Measurements from ENCODE around the gene CDK5RAP2. TPM values are rescaled to one million over a fixed set of nuclear protein-coding genes. Genes with fewer than 3 reads are reported as not detected.
"Not testable (repeated sequence)": the region's sequence is repeated elsewhere in the genome, so short reads cannot be mapped to it uniquely, and the experiment has no call there.

Gene CDK5RAP2
- total RNA-seq, 2 experiments from 2014 or later: 75.3 to 75.9 TPM

GRCh38 chr9:120536949-120537640, 42.9 kb downstream of the CDK5RAP2 start:
- Mint-ChIP-seq H3K4me1 (ENCODE audit: low read depth) (no peaks in the 10 kb centered on the region), H3K4me3 (no peak overlapping the region), H3K27me3 (no peaks in the 10 kb centered on the region), H3K27ac (no peak overlapping the region), H3K9me3 (no peaks in the 10 kb centered on the region), H3K36me3 (peaks cover 63% of the 10 kb centered on the region)
- ChIA-PET CTCF (interaction anchor here (1.0 kb wide), 1 partner anchor 60 kb away, joined by 3 read pairs; no protein-coding TSS in a partner anchor), POLR2A (no interaction called here)
- intact Hi-C loops (cut with micrococcal nuclease): no loop called here
- DNase-seq: no peak

GRCh38 chr9:120536094-120536493, 43.9 kb downstream of the CDK5RAP2 start:
- Mint-ChIP-seq H3K27me3 (no peaks in the 10 kb centered on the region), H3K9me3 (no peaks in the 10 kb centered on the region), H3K27ac (no peak overlapping the region), H3K4me1 (ENCODE audit: low read depth) (no peaks in the 10 kb centered on the region), H3K36me3 (peaks cover 63% of the 10 kb centered on the region), H3K4me3 (no peak overlapping the region)
- ChIA-PET CTCF (no interaction called here), POLR2A (no interaction called here)
- DNase-seq: no peak
- intact Hi-C loops (cut with micrococcal nuclease): no loop called here

- Mint-ChIP-seq H3K9me3 (no peaks in the 10 kb centered on the region), H3K27ac (no peak overlapping the region), H3K4me1 (ENCODE audit: low read depth) (no peaks in the 10 kb centered on the region), H3K36me3 (peaks cover 65% of the 10 kb centered on the region), H3K4me3 (no peak overlapping the region), H3K27me3 (no peaks in the 10 kb centered on the region)
- intact Hi-C loops (cut with micrococcal nuclease): no loop called here
- DNase-seq: no peak
- POLR2A ChIA-PET: no interaction called here
- CTCF ChIA-PET: no interaction called here
These were observed 45.7 kb downstream of the CDK5RAP2 start for GRCh38 chr9:120534266-120534665.

- Mint-ChIP-seq H3K4me1 (ENCODE audit: low read depth) (no peaks in the 10 kb centered on the region), H3K9me3 (no peaks in the 10 kb centered on the region), H3K36me3 (peaks cover 73% of the 10 kb centered on the region), H3K27ac (no peak overlapping the region), H3K4me3 (no peak overlapping the region), H3K27me3 (no peaks in the 10 kb centered on the region)
- intact Hi-C loops (cut with micrococcal nuclease): no loop called here
- ChIA-PET POLR2A (no interaction called here), CTCF (no interaction called here)
- DNase-seq: no peak
These were observed 47.1 kb downstream of the CDK5RAP2 start for GRCh38 chr9:120532891-120533290.

GRCh38 chr9:120532475-120532874, 47.5 kb downstream of the CDK5RAP2 start:
- Mint-ChIP-seq H3K9me3 (no peaks in the 10 kb centered on the region), H3K36me3 (peaks cover 76% of the 10 kb centered on the region), H3K27me3 (no peaks in the 10 kb centered on the region), H3K4me3 (no peak overlapping the region), H3K27ac (no peak overlapping the region), H3K4me1 (ENCODE audit: low read depth) (no peaks in the 10 kb centered on the region)
- no peak for DNase-seq
- CTCF ChIA-PET: no interaction called here
- intact Hi-C loops (cut with micrococcal nuclease): no loop called here
- POLR2A ChIA-PET: no interaction called here

- DNase-seq: no peak
- intact Hi-C loops (cut with micrococcal nuclease): no loop called here
- ChIA-PET CTCF (interaction anchor here (0.6 to 1.2 kb wide), 3 partner anchors 26 to 66 kb away, joined by 3 to 4 read pairs (median 4); no protein-coding TSS in a partner anchor), POLR2A (interaction anchor here (0.6 kb wide), 1 partner anchor 27 kb away, joined by 3 read pairs; no protein-coding TSS in a partner anchor)
- no peak overlapping the region for H3K27ac Mint-ChIP-seq
- no peaks in the 10 kb centered on the region for H3K4me1 Mint-ChIP-seq (ENCODE audit: low read depth)
- peaks cover 78% of the 10 kb centered on the region for H3K36me3 Mint-ChIP-seq
- no peaks in the 10 kb centered on the region for H3K9me3 Mint-ChIP-seq
- H3K4me3 Mint-ChIP-seq: no peak overlapping the region
- H3K27me3 Mint-ChIP-seq: no peaks in the 10 kb centered on the region
These were observed 48.2 kb downstream of the CDK5RAP2 start for GRCh38 chr9:120531683-120532300.

- H3K36me3 Mint-ChIP-seq: peaks cover 79% of the 10 kb centered on the region
- H3K4me3 Mint-ChIP-seq; H3K27ac Mint-ChIP-seq; DNase-seq; intact Hi-C loops (cut with micrococcal nuclease); POLR2A ChIA-PET; H3K4me1 Mint-ChIP-seq (ENCODE audit: low read depth); H3K9me3 Mint-ChIP-seq; H3K27me3 Mint-ChIP-seq: not testable (repeated sequence)
- CTCF ChIA-PET: interaction anchor here (1.2 kb wide), 1 partner anchor 53 kb away, joined by 4 read pairs; no protein-coding TSS in a partner anchor
These were observed 49.6 kb downstream of the CDK5RAP2 start for GRCh38 chr9:120530220-120530832.

GRCh38 chr9:120528829-120529228, 51.1 kb downstream of the CDK5RAP2 start:
- intact Hi-C loops (cut with micrococcal nuclease): no loop called here
- ChIA-PET POLR2A (no interaction called here), CTCF (no interaction called here)
- DNase-seq: no peak
- Mint-ChIP-seq H3K36me3 (peaks cover 76% of the 10 kb centered on the region), H3K4me1 (ENCODE audit: low read depth) (no peaks in the 10 kb centered on the region), H3K9me3 (no peaks in the 10 kb centered on the region), H3K4me3 (no peak overlapping the region), H3K27ac (no peak overlapping the region), H3K27me3 (no peaks in the 10 kb centered on the region)

GRCh38 chr9:120528327-120528726, 51.6 kb downstream of the CDK5RAP2 start:
- Mint-ChIP-seq H3K27me3 (no peaks in the 10 kb centered on the region), H3K9me3 (no peaks in the 10 kb centered on the region), H3K4me1 (ENCODE audit: low read depth) (no peaks in the 10 kb centered on the region), H3K4me3 (no peak overlapping the region), H3K36me3 (peaks cover 78% of the 10 kb centered on the region), H3K27ac (no peak overlapping the region)
- intact Hi-C loops (cut with micrococcal nuclease): no loop called here
- DNase-seq: no peak
- POLR2A ChIA-PET: no interaction called here
- CTCF ChIA-PET: no interaction called here

- intact Hi-C loops (cut with micrococcal nuclease): no loop called here
- Mint-ChIP-seq H3K4me1 (ENCODE audit: low read depth) (no peaks in the 10 kb centered on the region), H3K27ac (no peak overlapping the region), H3K4me3 (no peak overlapping the region), H3K9me3 (no peaks in the 10 kb centered on the region), H3K36me3 (peaks cover 73% of the 10 kb centered on the region), H3K27me3 (no peaks in the 10 kb centered on the region)
- no peak for DNase-seq
- CTCF ChIA-PET: no interaction called here
- POLR2A ChIA-PET: no interaction called here
These were observed 53.4 kb downstream of the CDK5RAP2 start for GRCh38 chr9:120526534-120526933.

- intact Hi-C loops (cut with micrococcal nuclease): no loop called here
- ChIA-PET CTCF (interaction anchor here (0.5 to 0.6 kb wide), 2 partner anchors 67 to 724 kb away, joined by 3 read pairs; no protein-coding TSS in a partner anchor), POLR2A (no interaction called here)
- DNase-seq: no peak
- Mint-ChIP-seq H3K4me1 (ENCODE audit: low read depth) (no peaks in the 10 kb centered on the region), H3K27ac (no peak overlapping the region), H3K9me3 (no peaks in the 10 kb centered on the region), H3K4me3 (no peak overlapping the region), H3K27me3 (no peaks in the 10 kb centered on the region), H3K36me3 (peaks cover 64% of the 10 kb centered on the region)
These were observed 55.1 kb downstream of the CDK5RAP2 start for GRCh38 chr9:120524863-120525262.

- H3K27ac Mint-ChIP-seq: no peak overlapping the region
- no peaks in the 10 kb centered on the region for H3K4me1 Mint-ChIP-seq (ENCODE audit: low read depth)
- no peaks in the 10 kb centered on the region for H3K9me3 Mint-ChIP-seq
- intact Hi-C loops (cut with micrococcal nuclease): no loop called here
- no peak overlapping the region for H3K4me3 Mint-ChIP-seq
- peaks cover 66% of the 10 kb centered on the region for H3K36me3 Mint-ChIP-seq
- CTCF ChIA-PET: no interaction called here
- POLR2A ChIA-PET: no interaction called here
- no peak for DNase-seq
- H3K27me3 Mint-ChIP-seq: no peaks in the 10 kb centered on the region
These were observed 55.9 kb downstream of the CDK5RAP2 start for GRCh38 chr9:120524038-120524437.

GRCh38 chr9:120522558-120522957, 57.4 kb downstream of the CDK5RAP2 start:
- H3K27ac Mint-ChIP-seq: no peak overlapping the region
- H3K4me3 Mint-ChIP-seq: no peak overlapping the region
- H3K4me1 Mint-ChIP-seq (ENCODE audit: low read depth): no peaks in the 10 kb centered on the region
- POLR2A ChIA-PET: no interaction called here
- H3K36me3 Mint-ChIP-seq: peaks cover 64% of the 10 kb centered on the region
- CTCF ChIA-PET: no interaction called here
- H3K9me3 Mint-ChIP-seq: no peaks in the 10 kb centered on the region
- DNase-seq: no peak
- intact Hi-C loops (cut with micrococcal nuclease): no loop called here
- no peaks in the 10 kb centered on the region for H3K27me3 Mint-ChIP-seq
